Lung (tissue), 12 donors: ENCODE data around the gene FTH1. TPM values are rescaled to one million over a fixed set of nuclear protein-coding genes. Genes with fewer than 3 reads are reported as not detected.

Experiments used
- ATAC-seq: fragments of 200-7000 bp; cut with Tn5 transposase; one replicate; pipeline ENCODE4 v1.9.1; 2020; ENCODE audit warnings: moderate number of reproducible peaks; ENCODE audit not compliant: insufficient read depth, low FRiP score
- DNase-seq, 3 donors: peaks; one replicate each; pipeline ENCODE4 v3.0.0-alpha.2; 2013 to 2017
- H3K27ac ChIP-seq, 2 donors: one replicate each; pipeline ENCODE4 v1.5.1; 2013; ENCODE audit warnings: mild to moderate bottlenecking in 2 of 2, moderate library complexity in 2 of 2, control low read depth in 1 of 2, inconsistent platforms in 1 of 2, low read depth in 1 of 2, low read length in 1 of 2
- H3K27me3 ChIP-seq, 3 donors: one replicate each; pipeline ENCODE4 v1.5.1; 2013; ENCODE audit warnings: low read length in 2 of 3; ENCODE audit not compliant: control insufficient read depth in 3 of 3, insufficient read depth in 3 of 3
- H3K36me3 ChIP-seq, 4 donors: one replicate each; pipeline ENCODE4 v1.5.1; 2013; ENCODE audit warnings: low read length in 4 of 4, mild to moderate bottlenecking in 1 of 4, moderate library complexity in 1 of 4; ENCODE audit not compliant: control insufficient read depth in 4 of 4, insufficient read depth in 4 of 4
- H3K4me1 ChIP-seq, 5 donors: one replicate each; pipeline ENCODE4 v1.5.1; 2013; ENCODE audit warnings: low read length in 5 of 5, mild to moderate bottlenecking in 2 of 5, moderate library complexity in 1 of 5; ENCODE audit not compliant: control insufficient read depth in 5 of 5, insufficient read depth in 5 of 5
- H3K4me3 ChIP-seq: one replicate; pipeline ENCODE4 v1.5.1; 2013; ENCODE audit warnings: mild to moderate bottlenecking, control low read depth, moderate library complexity
- H3K9ac ChIP-seq, 2 donors: one replicate each; pipeline ENCODE4 v1.5.1; 2013; ENCODE audit warnings: low read length in 2 of 2, control low read depth in 1 of 2; ENCODE audit not compliant: insufficient read depth in 1 of 2
- H3K9me3 ChIP-seq, 4 donors: one replicate each; pipeline ENCODE4 v1.5.1; 2013; ENCODE audit warnings: low read length in 3 of 4, mild to moderate bottlenecking in 1 of 4, moderate library complexity in 1 of 4; ENCODE audit not compliant: control insufficient read depth in 4 of 4, insufficient read depth in 3 of 4
- CTCF ChIP-seq: IDR thresholded peaks from 2 replicates; pipeline ENCODE4 v1.5.1; 2012; ENCODE audit warnings: mild to moderate bottlenecking; ENCODE audit errors: control extremely low read depth, extremely low read depth
- WGBS, 2 donors: extraction: QIAGEN DNeasy Blood & Tissue Kit; methylation state at CpG; one replicate each; pipeline ENCODE4 v1.1.7; 2013; 5-methylcytosine and 5-hydroxymethylcytosine counted together
- polyA plus RNA-seq, 2 donors: library from polyadenylated mRNA; stranded (reverse); fragments of 200-250 nt; gene quantifications; one replicate each; pipeline ENCODE4 v1.2.1, GENCODE V29; 2013
- total RNA-seq, 2 donors: library from RNA; depleted of rRNA in 1 of 2; stranded (reverse); fragments of >200 nt in 1 of 2; gene quantifications; one replicate each; pipeline ENCODE4 v1.2.1, GENCODE V29; 2014 to 2021
- donor health status: control.
- donor health status: control.
- donor health status: Bipolar disorder and iron deficiency.
- donor health status: healthy.
- donor health status: DM: yes; HTN: yes; CAD: no.

FTH1 gene
- total and polyA plus RNA-seq, 4 donors = 1,737 to 24,273 (median 5,185) TPM

- Histone ChIP-seq H3K9me3 (no peaks in the 10 kb centered on the region), H3K27ac (no peak overlapping the region), H3K27me3 (no peaks in the 10 kb centered on the region), H3K4me1 (peaks cover 0 to 6% (median 3%) of the 10 kb centered on the region in 5 donors), H3K36me3 (no peaks in the 10 kb centered on the region), H3K9ac (no peak overlapping the region), H3K4me3 (no peak overlapping the region)
- ATAC-seq = no peak
- no peak for TF ChIP-seq CTCF
- DNase-seq = no peak
These were observed 38.8 kb downstream of the FTH1 start for GRCh38 chr11:61928606-61929005.

- H3K4me3 ChIP-seq = no peak overlapping the region
- 91 to 96% methylated on average over 1 of the region's 1 CpG for whole genome bisulfite sequencing, 2 donors
- H3K36me3 ChIP-seq = no peaks in the 10 kb centered on the region
- H3K9me3 ChIP-seq = no peaks in the 10 kb centered on the region
- H3K27me3 ChIP-seq = no peaks in the 10 kb centered on the region
- no peak overlapping the region for H3K27ac ChIP-seq
- no peak for TF ChIP-seq CTCF
- ATAC-seq = no peak
- peaks cover 0 to 17% (median 14%) of the 10 kb centered on the region in 5 donors for H3K4me1 ChIP-seq
- no peak overlapping the region for H3K9ac ChIP-seq
- no peak for DNase-seq
These were observed 39.9 kb downstream of the FTH1 start for GRCh38 chr11:61927501-61927900.

- WGBS, 2 donors = 94 to 96% methylated on average over 3 of the region's 3 CpGs
These were observed 41.2 kb downstream of the FTH1 start for GRCh38 chr11:61926235-61926634.

More at GRCh38 chr11:61926235-61926634, 41.2 kb downstream of the FTH1 start:
- Histone ChIP-seq H3K27me3 (no peaks in the 10 kb centered on the region), H3K9me3 (no peaks in the 10 kb centered on the region), H3K4me3 (no peak overlapping the region), H3K36me3 (no peaks in the 10 kb centered on the region), H3K27ac (no peak overlapping the region), H3K4me1 (peaks cover 0 to 19% (median 14%) of the 10 kb centered on the region in 5 donors), H3K9ac (no peak overlapping the region)
- DNase-seq (no peak), ATAC-seq (no peak)
- TF ChIP-seq CTCF = no peak
